Common myeloid progenitor, CD34-positive (primary cell): ENCODE results near the gene EGF.

Experiments used
- CTCF ChIA-PET: fragments of 350-600 bp; sonication (Branson Sonifier 250); formaldehyde crosslinking; loops from one replicate; lab custom pipeline; 2021; ENCODE audit warnings: antibody characterized with exemption; lab: Charles Lee
- POLR2A ChIA-PET: fragments of 350-600 bp; sonication (Branson Sonifier 250); formaldehyde crosslinking; loops from one replicate; lab custom pipeline; 2021; ENCODE audit warnings: antibody characterized with exemption; lab: Charles Lee
- DNase-seq, 3 donors: peaks; one replicate each; pipeline versions ENCODE4 v3.0.0 to v3.0.0-alpha.2; 2013
- H3K27ac ChIP-seq, 2 experiments: 1 replicate in 1 of 2; 2 replicates in 1 of 2; pipeline ENCODE4 v1.7.0; 2013; ENCODE audit warnings: inconsistent platforms in 2 of 2, low read length in 2 of 2, mild to moderate bottlenecking in 2 of 2, low read depth in 1 of 2, moderate library complexity in 1 of 2; ENCODE audit not compliant: severe bottlenecking in 2 of 2, insufficient read depth in 1 of 2, poor library complexity in 1 of 2
- H3K27me3 ChIP-seq, 5 experiments: replicated peaks in 2 of 5; 1 replicate in 3 of 5; 2 replicates in 2 of 5; pipeline versions ENCODE4 v1.6.1 to v1.7.0; 2013; ENCODE audit warnings: low read length in 4 of 5, mild to moderate bottlenecking in 2 of 5, moderate library complexity in 2 of 5, inconsistent platforms in 1 of 5; ENCODE audit not compliant: insufficient read depth in 5 of 5, control insufficient read depth in 4 of 5
- H3K36me3 ChIP-seq, 4 experiments: 1 replicate in 2 of 4; 2 replicates in 2 of 4; pipeline versions ENCODE4 v1.6.1 to v1.7.0; 2013; ENCODE audit warnings: low read length in 3 of 4, control low read depth in 1 of 4, mild to moderate bottlenecking in 1 of 4; ENCODE audit not compliant: control insufficient read depth in 4 of 4, insufficient read depth in 4 of 4
- H3K4me1 ChIP-seq, 4 experiments: 1 replicate in 3 of 4; 2 replicates in 1 of 4; pipeline versions ENCODE4 v1.6.1 to v1.7.1; 2013; ENCODE audit warnings: low read length in 3 of 4, mild to moderate bottlenecking in 3 of 4, control low read depth in 1 of 4, inconsistent platforms in 1 of 4, moderate library complexity in 1 of 4; ENCODE audit not compliant: control insufficient read depth in 4 of 4, insufficient read depth in 4 of 4; ENCODE audit errors: control extremely low read depth in 1 of 4
- H3K4me3 ChIP-seq, 7 experiments: 1 replicate in 4 of 7; 2 replicates in 3 of 7; pipeline versions ENCODE4 v1.5.1 to v1.7.0; 2013; ENCODE audit warnings: mild to moderate bottlenecking in 7 of 7, low read length in 6 of 7, moderate library complexity in 6 of 7, inconsistent platforms in 2 of 7, low read depth in 2 of 7, control low read depth in 1 of 7; ENCODE audit not compliant: insufficient read depth in 4 of 7, control insufficient read depth in 1 of 7; ENCODE audit errors: extremely low read depth in 1 of 7
- H3K9me3 ChIP-seq, 5 experiments: 1 replicate in 4 of 5; 2 replicates in 1 of 5; pipeline versions ENCODE4 v1.6.1 to v1.7.1; 2013; ENCODE audit warnings: low read length in 4 of 5, mild to moderate bottlenecking in 2 of 5, inconsistent platforms in 1 of 5, low read depth in 1 of 5, moderate library complexity in 1 of 5; ENCODE audit not compliant: control insufficient read depth in 4 of 5, insufficient read depth in 2 of 5; ENCODE audit errors: control extremely low read depth in 1 of 5
- WGBS: methylation state at CpG from one replicate; pipeline ENCODE4 v1.1.5; 2013; ENCODE audit not compliant: insufficient coverage; 5-methylcytosine and 5-hydroxymethylcytosine counted together

EGF gene

GRCh38 chr4:109979920-109980717 is 67.4 kb downstream of the EGF start:
- Histone ChIP-seq H3K36me3 (peaks cover 0 to 2% (median 0%) of the 10 kb centered on the region in 4 experiments), H3K4me1 (peaks cover 0 to 13% (median 6%) of the 10 kb centered on the region in 4 experiments), H3K4me3 (no peak overlapping the region), H3K27me3 (no peaks in the 10 kb centered on the region), H3K9me3 (no peaks in the 10 kb centered on the region), H3K27ac (no peak overlapping the region)
- WGBS = 100% methylated on average over 3 of the region's 5 CpGs
- DNase-seq = no peak
- CTCF ChIA-PET = interaction anchor here (0.8 to 2.9 kb wide), 5 partner anchors 11 to 557 kb away, joined by 3 to 21 read pairs (median 4); partner anchors contain the start of gene RRH
- POLR2A ChIA-PET = no interaction called here

- no peaks in the 10 kb centered on the region for H3K27me3 ChIP-seq
- no peaks in the 10 kb centered on the region for H3K9me3 ChIP-seq
- 100% methylated on average over 1 of the region's 1 CpG for WGBS
- DNase-seq = no peak
- H3K4me1 ChIP-seq = peaks cover 0 to 13% (median 6%) of the 10 kb centered on the region in 4 experiments
- ChIA-PET POLR2A (interaction anchor here (0.7 kb wide), 1 partner anchor 622 kb away, joined by 3 read pairs; no protein-coding TSS in a partner anchor), CTCF (interaction anchor here (1.2 to 1.8 kb wide), 3 partner anchors 12 to 556 kb away, joined by 3 to 8 read pairs (median 4); no protein-coding TSS in a partner anchor)
- no peak overlapping the region for H3K27ac ChIP-seq
- no peak overlapping the region for H3K4me3 ChIP-seq
- H3K36me3 ChIP-seq = peaks cover 0 to 2% (median 0%) of the 10 kb centered on the region in 4 experiments
Measured at GRCh38 chr4:109981936-109982335, 69.3 kb downstream of the EGF start.

GRCh38 chr4:109982521-109982920 is 69.8 kb downstream of the EGF start:
- Histone ChIP-seq H3K27me3 (no peaks in the 10 kb centered on the region), H3K36me3 (peaks cover 0 to 2% (median 0%) of the 10 kb centered on the region in 4 experiments), H3K27ac (no peak overlapping the region), H3K4me3 (no peak overlapping the region), H3K4me1 (peaks cover 0 to 13% (median 6%) of the 10 kb centered on the region in 4 experiments), H3K9me3 (no peaks in the 10 kb centered on the region)
- DNase-seq = no peak
- POLR2A ChIA-PET = interaction anchor here (0.7 kb wide), 1 partner anchor 623 kb away, joined by 3 read pairs; no protein-coding TSS in a partner anchor
- no CpG with 5 or more reads among the region's 3 CpGs for WGBS
- CTCF ChIA-PET = interaction anchor here (1.2 to 1.8 kb wide), 3 partner anchors 12 to 556 kb away, joined by 3 to 8 read pairs (median 4); no protein-coding TSS in a partner anchor

GRCh38 chr4:109985993-109986974 is 73.6 kb downstream of the EGF start:
- Histone ChIP-seq H3K4me3 (no peak overlapping the region), H3K27me3 (no peaks in the 10 kb centered on the region), H3K9me3 (peaks cover 0 to 5% (median 0%) of the 10 kb centered on the region in 5 experiments), H3K4me1 (no peaks in the 10 kb centered on the region), H3K27ac (no peak overlapping the region), H3K36me3 (peaks cover 0 to 2% (median 0%) of the 10 kb centered on the region in 4 experiments)
- POLR2A ChIA-PET = no interaction called here
- WGBS = 95% methylated on average over 2 of the region's 4 CpGs
- CTCF ChIA-PET = interaction anchor here (0.6 to 4.3 kb wide), 5 partner anchors 9 to 528 kb away, joined by 3 to 19 read pairs (median 3); partner anchors contain the start of gene CASP6
- DNase-seq = no peak

- H3K4me3 ChIP-seq = no peak overlapping the region
- H3K27me3 ChIP-seq = no peaks in the 10 kb centered on the region
- H3K36me3 ChIP-seq = no peaks in the 10 kb centered on the region
- no peak overlapping the region for H3K27ac ChIP-seq
- ChIA-PET POLR2A (no interaction called here), CTCF (interaction anchor here (4.3 kb wide), 1 partner anchor 11 kb away, joined by 19 read pairs; no protein-coding TSS in a partner anchor)
- H3K9me3 ChIP-seq = peaks cover 0 to 5% (median 0%) of the 10 kb centered on the region in 5 experiments
- WGBS = 97% methylated on average over 13 of the region's 13 CpGs
- peaks cover 0 to 4% (median under 1%) of the 10 kb centered on the region in 4 experiments for H3K4me1 ChIP-seq
- DNase-seq = no peak
Measured at GRCh38 chr4:109989044-109989443, 76.4 kb downstream of the EGF start.

- WGBS = 90% methylated on average over 4 of the region's 6 CpGs
- no peaks in the 10 kb centered on the region for H3K27me3 ChIP-seq
- peaks cover 0 to 5% (median 0%) of the 10 kb centered on the region in 5 experiments for H3K9me3 ChIP-seq
- H3K4me3 ChIP-seq = no peak overlapping the region
- H3K4me1 ChIP-seq = peaks cover 0 to 8% (median 2%) of the 10 kb centered on the region in 4 experiments
- H3K27ac ChIP-seq = no peak overlapping the region
- no peaks in the 10 kb centered on the region for H3K36me3 ChIP-seq
- DNase-seq = no peak
- ChIA-PET CTCF (interaction anchor here (4.3 kb wide), 1 partner anchor 12 kb away, joined by 19 read pairs; no protein-coding TSS in a partner anchor), POLR2A (no interaction called here)
Measured at GRCh38 chr4:109989618-109990017, 76.9 kb downstream of the EGF start.
